AG08396 (cell line): Measurements from ENCODE around the gene GLI3.

Source experiments
- DNase-seq: peaks from one replicate; pipeline ENCODE4 v3.0.0; 2012; ENCODE audit warnings: low spot score, mixed read lengths

GLI3 gene

GRCh38 chr7:42236976-42237810 lies at the start of gene GLI3:
GLI3 (minus strand) TSS chr7:42237209; CDS start chr7:42223253, 13,956 bp downstream.
- peak; percentile 95 for DNase-seq

GRCh38 chr7:42285383-42285824 lies 48.4 kb upstream of the GLI3 start:
- no peak for DNase-seq

- DNase-seq: no peak
These were observed 46.5 kb upstream of the GLI3 start for GRCh38 chr7:42283553-42283952.

GRCh38 chr7:42278344-42278743 lies 41.3 kb upstream of the GLI3 start:
- no peak for DNase-seq

GRCh38 chr7:42274053-42274452 lies 37.0 kb upstream of the GLI3 start:
- no peak for DNase-seq

GRCh38 chr7:42272793-42273665 lies 36.0 kb upstream of the GLI3 start:
- DNase-seq: peak; percentile 22

GRCh38 chr7:42269161-42269560 lies 32.2 kb upstream of the GLI3 start:
- no peak for DNase-seq

- no peak for DNase-seq
These were observed 27.7 kb upstream of the GLI3 start for GRCh38 chr7:42264702-42265101.

- no peak for DNase-seq
These were observed 27.0 kb upstream of the GLI3 start for GRCh38 chr7:42263971-42264370.

GRCh38 chr7:42262964-42263363 lies 26.0 kb upstream of the GLI3 start:
- DNase-seq: no peak

- no peak for DNase-seq
These were observed 17.2 kb upstream of the GLI3 start for GRCh38 chr7:42254217-42254616.

GRCh38 chr7:42253316-42253715 lies 16.3 kb upstream of the GLI3 start:
- no peak for DNase-seq

GRCh38 chr7:42250411-42250810 lies 13.4 kb upstream of the GLI3 start:
- no peak for DNase-seq

- DNase-seq: no peak
These were observed 11.6 kb upstream of the GLI3 start for GRCh38 chr7:42248579-42248978.

- DNase-seq: peak; percentile 61
These were observed 10.3 kb upstream of the GLI3 start for GRCh38 chr7:42247301-42247700.

- DNase-seq: no peak
These were observed 7.8 kb upstream of the GLI3 start for GRCh38 chr7:42244828-42245227.

- DNase-seq: no peak
These were observed 5.4 kb upstream of the GLI3 start for GRCh38 chr7:42242381-42242780.

GRCh38 chr7:42241424-42241823 lies 4.4 kb upstream of the GLI3 start:
- no peak for DNase-seq

GRCh38 chr7:42240416-42240815 lies 3.4 kb upstream of the GLI3 start:
- no peak for DNase-seq

- DNase-seq: peak; percentile 71
These were observed 1.8 kb upstream of the GLI3 start for GRCh38 chr7:42238709-42239366.

GRCh38 chr7:42237811-42238541 lies 967 bp upstream of the GLI3 start:
- DNase-seq: peak; percentile 68
